GM18498 (cell line): ENCODE measurements around the gene RPE.

Experiments
- ATAC-seq: cut with Tn5 transposase; IDR thresholded peaks from one replicate; pipeline ENCODE4 v1.9.1; 2021; ENCODE audit warnings: mild to moderate bottlenecking, moderate library complexity; ENCODE audit not compliant: unreplicated experiment

Gene RPE

DNA sequence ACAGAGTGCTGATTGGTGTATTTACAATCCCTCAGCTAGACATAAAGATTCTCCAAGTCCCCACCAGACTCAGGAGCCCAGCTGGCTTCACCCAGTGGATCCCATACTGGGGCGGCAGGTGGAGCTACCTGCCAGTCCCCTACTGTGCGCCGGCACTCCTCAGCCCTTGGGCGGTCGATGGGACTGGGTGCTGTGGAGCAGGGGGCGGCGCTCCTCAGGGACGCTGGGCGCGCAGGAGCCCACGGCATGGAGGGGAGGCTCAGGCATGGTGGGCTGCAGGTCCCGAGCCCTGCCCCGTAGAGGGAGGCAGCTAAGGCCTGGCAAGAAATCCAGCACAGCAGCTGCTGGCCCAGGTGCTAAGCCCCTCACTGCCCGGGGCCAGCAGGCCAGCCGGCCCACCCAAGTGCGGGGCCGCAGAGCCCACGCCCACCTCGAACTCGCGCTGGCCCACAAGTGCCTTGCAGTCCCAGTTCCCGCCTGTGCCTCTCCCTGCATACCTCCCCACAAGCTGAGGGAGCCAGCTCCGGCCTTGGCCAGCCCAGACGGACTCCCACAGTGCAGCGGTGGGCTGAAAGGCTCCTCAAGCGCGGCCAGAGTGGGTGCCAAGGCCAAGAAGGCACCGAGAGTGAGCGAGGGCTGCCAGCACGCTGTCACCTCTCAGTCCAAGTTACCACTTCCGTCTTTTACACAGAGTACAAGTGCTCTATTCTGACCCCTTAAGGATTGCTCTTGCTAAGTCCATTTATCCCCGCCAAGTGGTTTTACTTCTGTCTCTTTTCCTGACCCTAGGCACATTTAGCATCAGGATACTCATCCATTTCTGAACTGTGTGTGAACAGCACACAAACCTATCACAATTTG is 1.7 kb upstream of the RPE start:
- no peak for ATAC-seq

- no peak for ATAC-seq
Measured at GRCh38 chr2:210003359-210003758, 921 bp downstream of the RPE start.

DNA sequence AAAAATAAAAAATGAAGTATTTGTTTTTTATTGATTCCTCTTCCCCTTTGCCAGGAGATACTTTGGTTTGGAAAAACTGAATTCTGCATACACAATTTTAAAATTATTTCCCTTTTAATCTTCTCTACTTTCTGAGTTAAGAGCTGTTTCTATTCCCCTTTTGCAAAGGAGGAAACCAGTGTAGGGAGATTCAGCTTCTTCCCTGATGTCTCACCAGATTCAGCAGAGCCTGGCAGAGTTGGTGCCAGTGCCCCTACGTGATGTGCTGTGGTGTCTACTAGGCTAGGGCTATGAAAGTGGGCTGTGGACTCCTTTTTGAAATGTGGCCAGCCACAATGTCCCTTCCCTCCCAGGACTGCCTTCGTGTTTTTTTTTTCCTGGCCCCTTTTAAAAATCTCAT is 2.4 kb downstream of the RPE start:
- ATAC-seq = no peak

DNA sequence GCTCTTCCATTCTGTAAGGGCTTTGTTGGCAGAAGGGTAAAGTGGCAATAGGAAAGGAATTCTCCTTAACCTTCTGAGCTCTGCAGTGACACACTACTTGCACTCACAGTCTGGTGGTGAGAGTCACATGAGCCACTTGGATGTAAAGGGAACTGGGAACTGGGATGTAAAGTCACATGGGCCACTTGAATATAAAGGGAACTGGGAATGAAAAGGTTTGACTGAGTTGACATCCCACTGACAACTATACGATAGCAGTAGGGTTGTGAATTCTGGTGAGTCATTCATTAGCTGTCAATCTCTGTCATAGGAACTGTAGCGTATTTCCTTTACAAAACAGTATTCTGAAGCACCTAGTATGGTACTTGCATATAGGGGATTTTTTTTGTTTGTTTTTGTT is 5.5 kb downstream of the RPE start:
- ATAC-seq = no peak

DNA sequence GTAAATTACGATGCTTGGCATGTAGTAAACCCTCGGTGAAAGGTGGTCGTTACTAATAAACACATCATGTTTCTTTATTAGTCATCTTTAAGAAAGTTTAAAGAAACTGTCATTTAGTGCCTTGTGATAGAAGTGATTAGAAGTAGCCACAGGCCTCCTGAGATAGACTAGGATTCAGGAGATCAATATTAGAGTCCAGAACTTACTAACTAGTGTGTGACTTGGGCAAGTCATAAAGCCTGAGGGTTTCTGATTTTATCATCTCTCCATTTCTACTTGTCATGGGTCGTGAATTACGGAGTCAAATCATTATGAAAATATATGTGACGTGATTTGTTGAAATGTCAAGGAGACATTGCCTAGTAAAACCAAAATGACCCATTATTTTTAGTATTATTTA is 6.7 kb downstream of the RPE start:
- no peak for ATAC-seq

- ATAC-seq = no peak
Measured at GRCh38 chr2:210009896-210010295, 7.5 kb downstream of the RPE start.

DNA sequence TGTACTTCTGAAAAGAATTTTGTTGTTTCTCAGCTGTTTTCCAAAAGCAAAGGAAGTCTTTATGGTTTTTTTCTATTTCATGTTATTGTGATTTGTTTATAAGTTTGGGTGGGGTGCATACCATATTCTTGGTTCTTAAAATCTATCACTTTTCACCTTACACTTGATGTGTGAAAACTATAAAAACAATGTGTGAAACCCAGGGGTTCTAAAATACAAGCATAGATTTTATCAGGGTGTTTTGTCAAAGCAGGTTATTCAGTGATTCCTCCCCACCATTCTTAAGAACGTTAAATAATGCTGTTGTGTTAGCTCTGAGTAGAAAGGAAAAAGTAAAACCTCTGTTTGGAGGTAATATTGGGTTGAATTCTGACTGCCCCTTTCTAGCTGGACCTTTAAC is 17.7 kb downstream of the RPE start:
- ATAC-seq = no peak

DNA sequence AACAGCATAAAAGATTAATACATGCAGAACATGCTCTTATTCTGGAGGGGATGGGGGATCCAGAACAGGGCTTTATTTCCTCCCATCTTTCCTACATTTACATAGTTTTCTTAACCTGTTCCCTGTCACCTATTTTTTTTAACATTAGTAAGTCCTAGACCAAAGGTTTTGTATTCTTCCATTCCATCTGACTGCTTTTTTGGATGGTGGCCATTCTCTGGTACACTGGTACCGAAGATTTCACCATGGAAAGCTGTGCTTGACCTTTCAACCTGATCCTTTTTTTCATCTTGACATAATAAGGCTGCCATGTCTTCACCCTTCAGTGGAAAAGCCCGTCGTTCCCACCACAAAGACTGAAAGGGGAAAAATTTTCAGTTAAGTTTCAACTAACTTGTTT is 20.4 kb downstream of the RPE start:
- no peak for ATAC-seq

DNA sequence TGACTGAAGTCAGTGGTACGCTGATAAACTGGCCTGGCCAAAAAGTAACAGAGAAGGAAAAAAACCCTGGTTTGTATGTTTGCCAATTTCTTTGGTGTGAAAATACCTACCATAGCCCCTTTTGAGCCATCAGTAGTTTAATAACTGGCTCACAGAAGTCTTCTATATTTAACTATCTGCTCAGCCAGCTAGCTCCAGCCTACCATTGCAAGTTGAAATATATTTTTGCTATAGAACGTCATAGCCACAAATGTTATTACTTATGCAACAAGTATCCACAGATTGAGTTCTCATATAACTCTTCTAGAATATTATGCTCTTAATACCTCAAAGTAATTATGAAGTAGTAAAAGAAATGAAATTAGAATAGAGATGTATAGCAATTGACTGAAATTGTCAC is 25.2 kb downstream of the RPE start:
- ATAC-seq = no peak

DNA sequence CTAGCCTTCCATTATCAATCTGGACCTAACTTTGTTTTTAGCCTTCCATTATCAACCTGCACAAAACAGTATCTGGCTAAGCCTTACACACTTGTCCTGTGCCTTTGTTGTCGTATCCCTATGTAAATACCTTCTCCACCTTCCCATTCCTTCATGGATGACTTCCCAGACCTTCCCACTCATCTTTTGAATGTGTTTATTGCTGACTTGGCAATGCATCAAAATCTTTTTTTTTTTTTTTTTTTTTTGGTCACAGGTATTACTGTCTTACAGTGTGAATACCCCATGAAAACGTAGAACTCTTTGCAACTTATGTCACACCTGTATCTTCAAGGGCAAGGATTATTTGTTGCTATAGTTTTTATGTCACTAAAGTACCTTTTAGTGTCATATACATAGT is 25.7 kb downstream of the RPE start:
- no peak for ATAC-seq

DNA sequence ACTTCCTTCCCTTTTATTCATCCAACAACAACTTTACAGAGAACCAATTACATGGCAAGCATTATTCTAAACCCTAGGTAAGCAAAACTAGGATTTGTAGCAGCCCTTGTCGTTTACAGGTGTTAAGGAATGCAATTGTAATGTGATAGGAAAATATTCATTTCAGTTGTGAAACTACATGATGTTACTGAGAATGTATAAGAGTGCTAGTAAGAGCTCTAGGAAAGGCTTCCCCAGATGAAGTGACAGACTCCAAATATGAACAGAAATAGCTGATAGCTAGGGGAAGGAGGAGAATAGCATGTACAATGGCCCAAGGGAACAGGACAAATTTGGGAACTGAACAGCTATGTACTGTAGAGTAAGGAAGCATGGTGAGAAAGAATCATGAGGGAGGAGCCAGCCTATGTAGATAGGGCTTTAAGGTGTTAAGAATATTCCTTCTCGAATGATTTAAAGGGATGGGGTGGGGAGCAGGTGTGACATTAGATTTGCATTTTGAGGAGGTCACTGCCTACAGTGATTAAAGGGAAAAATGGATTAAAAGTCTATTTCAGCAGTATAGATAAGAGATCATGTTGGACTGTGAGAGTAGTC is 31.7 kb downstream of the RPE start:
- no peak for ATAC-seq

DNA sequence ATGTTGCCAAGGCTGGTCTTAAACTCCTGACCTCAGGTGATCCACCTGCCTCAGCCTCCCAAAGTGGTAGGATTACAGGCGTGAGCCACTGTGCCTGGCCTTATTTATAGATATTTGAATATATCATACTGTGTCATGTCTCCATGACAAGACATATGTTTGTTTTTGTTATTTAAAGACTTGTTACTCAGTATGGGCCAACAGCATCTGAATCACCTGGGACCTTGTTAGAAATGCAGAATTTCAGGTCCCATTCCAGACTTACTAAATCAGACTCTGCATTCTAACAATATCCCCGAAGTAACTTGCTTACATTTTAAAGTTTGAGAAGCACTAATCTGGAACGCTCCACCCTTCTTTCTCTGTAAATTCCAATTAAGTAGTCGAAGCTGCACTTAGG is 33.2 kb downstream of the RPE start:
- ATAC-seq = no peak

DNA sequence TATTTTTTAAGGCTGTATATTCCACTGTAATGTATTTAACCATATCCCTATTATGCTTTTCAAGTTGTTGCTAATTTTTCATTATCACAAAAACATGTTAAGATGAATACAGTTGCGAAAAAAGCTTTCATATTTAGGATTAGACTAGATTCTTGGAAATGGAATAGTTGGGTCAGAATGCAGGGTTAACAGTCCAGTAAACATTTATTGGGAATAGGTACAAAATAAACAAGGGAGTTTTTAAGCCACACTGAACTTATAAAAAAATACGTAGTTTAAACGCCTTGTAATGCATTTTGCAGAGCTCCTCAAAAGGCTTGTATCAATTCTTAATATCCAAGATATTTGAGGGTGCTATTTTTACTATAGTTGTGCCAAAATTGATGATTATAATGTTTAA is 35.6 kb downstream of the RPE start:
- ATAC-seq = no peak

- ATAC-seq = no peak
Measured at GRCh38 chr2:210046851-210047500, 44.5 kb downstream of the RPE start.

GRCh38 chr2:210049831-210050230 is 47.4 kb downstream of the RPE start:
- no peak for ATAC-seq

DNA sequence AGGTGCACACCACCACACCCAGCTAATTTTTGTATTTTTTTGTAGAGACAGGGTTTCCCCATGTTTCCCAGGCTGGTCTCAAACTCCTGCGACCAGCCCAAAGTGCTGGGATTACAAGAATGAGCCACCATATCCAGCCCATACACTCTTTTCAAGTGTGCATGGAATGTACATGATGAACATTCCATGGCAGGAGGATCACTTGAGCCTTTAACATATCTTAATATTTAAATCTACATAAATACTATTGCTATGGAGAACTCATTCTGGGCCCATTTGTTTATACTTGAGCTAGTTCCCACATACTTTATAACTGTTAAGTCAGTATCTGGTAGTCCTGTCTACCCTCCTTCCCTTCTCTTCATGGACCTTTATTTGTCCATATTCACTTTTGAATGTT is 48.4 kb downstream of the RPE start:
- ATAC-seq = no peak

- no peak for ATAC-seq
Measured at GRCh38 chr2:210054696-210055095, 52.3 kb downstream of the RPE start.

- ATAC-seq = no peak
Measured at GRCh38 chr2:210055825-210056224, 53.4 kb downstream of the RPE start.

DNA sequence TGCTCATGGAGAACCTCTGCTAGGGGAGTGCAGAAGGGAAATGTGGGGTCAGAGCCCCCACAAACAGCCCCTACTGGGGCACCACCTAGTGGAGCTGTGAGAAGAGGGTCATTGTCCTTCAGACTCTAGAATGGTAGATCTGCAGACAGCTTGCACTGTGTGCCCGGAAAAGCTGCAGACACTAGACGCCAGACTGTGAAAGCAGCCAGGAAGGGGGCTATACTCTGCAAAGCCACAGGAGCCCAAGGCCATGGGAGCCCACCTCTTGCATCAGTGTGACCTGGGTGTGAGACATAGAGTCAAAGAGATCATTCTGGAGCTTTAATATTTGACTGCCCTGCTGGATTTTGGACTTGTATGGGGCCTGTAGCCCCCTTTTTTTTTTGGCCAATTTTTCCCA is 60.9 kb downstream of the RPE start:
- ATAC-seq = no peak
